PC-3 (cell line): ENCODE data around the gene GCG. TPM values are rescaled to one million over a fixed set of nuclear protein-coding genes. Genes with fewer than 3 reads are reported as not detected.

Experiments
- ATAC-seq: fragments of 200-7000 bp; cut with Tn5 transposase; 2 replicates; pipeline ENCODE4 v1.9.1; 2020; ENCODE audit warnings: mild to moderate bottlenecking, moderate library complexity
- BruUV-seq: library from RNA; stranded (reverse); fragments of 400-500 nt; replicated peaks from 2 replicates; lab custom pipeline; 2021; lab: Mats Ljungman, UMichigan
- CTCF ChIA-PET: fragments of 300-600 bp; sonication (Branson Sonifier 250); formaldehyde crosslinking; loops from one replicate; lab custom pipeline; 2022; ENCODE audit warnings: antibody characterized with exemption; lab: Charles Lee
- POLR2A ChIA-PET: fragments of 300-600 bp; sonication (Branson Sonifier 250); formaldehyde crosslinking; loops from one replicate; lab custom pipeline; 2022; ENCODE audit warnings: antibody characterized with exemption; ENCODE audit not compliant: unreplicated experiment; lab: Charles Lee
- DNase-seq: peaks from one replicate; pipeline ENCODE4 v3.0.0-alpha.2; 2015
- H2AFZ ChIP-seq: fragments of 300-600 bp; sonication (generic); 2 replicates; pipeline ENCODE4 v1.6.0; 2016; ENCODE audit warnings: antibody characterized with exemption, low read length
- H3F3A ChIP-seq: fragments of 300-600 bp; sonication (generic); one replicate; pipeline ENCODE4 v1.6.0; 2017; ENCODE audit warnings: antibody characterized with exemption, low read length, control low read depth, mild to moderate bottlenecking; ENCODE audit not compliant: unreplicated experiment
- H3K27ac ChIP-seq: fragments of 300-600 bp; sonication (generic); 2 replicates; pipeline ENCODE4 v1.5.1; 2016; ENCODE audit warnings: mild to moderate bottlenecking, low read length
- H3K27me3 ChIP-seq: fragments of 300-600 bp; sonication (generic); 2 replicates; pipeline ENCODE4 v1.6.1; 2016; ENCODE audit warnings: low read length, mixed read lengths
- H3K36me3 ChIP-seq: fragments of 300-600 bp; sonication (generic); 2 replicates; pipeline ENCODE4 v1.6.1; 2016; ENCODE audit warnings: low read depth, mixed run types, low read length, mixed read lengths
- H3K4me1 ChIP-seq: fragments of 300-600 bp; sonication (generic); 2 replicates; pipeline ENCODE4 v1.5.1; 2016; ENCODE audit warnings: low read length; ENCODE audit not compliant: insufficient read depth
- H3K4me2 ChIP-seq: fragments of 300-600 bp; sonication (generic); 2 replicates; pipeline ENCODE4 v1.6.0; 2016; ENCODE audit warnings: low read length
- H3K4me3 ChIP-seq: fragments of 300-600 bp; sonication (generic); 2 replicates; pipeline ENCODE4 v1.5.1; 2016; ENCODE audit warnings: mild to moderate bottlenecking, low read length, mixed read lengths
- H3K79me2 ChIP-seq: fragments of 300-600 bp; sonication (generic); 2 replicates; pipeline ENCODE4 v1.6.1; 2017; ENCODE audit warnings: low read length, mixed read lengths
- H3K9ac ChIP-seq: fragments of 300-600 bp; sonication (generic); 2 replicates; pipeline ENCODE4 v1.6.0; 2016; ENCODE audit warnings: mild to moderate bottlenecking, low read length
- H3K9me2 ChIP-seq: fragments of 300-600 bp; sonication (generic); replicated peaks from 2 replicates; pipeline ENCODE4 v1.6.1; 2016; ENCODE audit warnings: mixed run types, low read length, mixed read lengths
- H3K9me3 ChIP-seq: fragments of 300-600 bp; sonication (generic); 2 replicates; pipeline ENCODE4 v1.6.1; 2016; ENCODE audit warnings: low read length, mixed read lengths
- H4K20me1 ChIP-seq: fragments of 300-600 bp; sonication (generic); 2 replicates; pipeline ENCODE4 v1.6.1; 2016; ENCODE audit warnings: low read length, mixed read lengths
- EZH2 ChIP-seq: fragments of 300-600 bp; sonication (generic); IDR thresholded peaks from one replicate; pipeline ENCODE4 v1.6.1; 2017; ENCODE audit warnings: antibody characterized with exemption, mild to moderate bottlenecking, low read length; ENCODE audit not compliant: unreplicated experiment
- EZH2phosphoT487 ChIP-seq: fragments of 300-600 bp; sonication (generic); IDR thresholded peaks from 2 replicates; pipeline ENCODE4 v1.6.1; 2018; ENCODE audit warnings: mild to moderate bottlenecking, antibody characterized with exemption, low read length, borderline replicate concordance
- intact Hi-C: fragments of 100-400 bp; cut with micrococcal nuclease; formaldehyde crosslinking; loops from 2 replicates; pipeline ENCODE4 v1.9.0; 2023
- total RNA-seq: library from RNA; depleted of rRNA; stranded (reverse); fragments of >200 nt; gene quantifications from 2 replicates; pipeline ENCODE4 v1.2.3, GENCODE V29; 2014
- TF ChIP-seq, protein P1 (sequence below): fragments of 300-600 bp; sonication (generic); conservative IDR thresholded peaks from 2 replicates; pipeline ENCODE4 v1.5.1; 2017; ENCODE audit warnings: antibody characterized with exemption, low read depth, mild to moderate bottlenecking, low read length

Gene GCG
- total RNA-seq, 1 experiment from 2014 or later = not detected

DNA sequence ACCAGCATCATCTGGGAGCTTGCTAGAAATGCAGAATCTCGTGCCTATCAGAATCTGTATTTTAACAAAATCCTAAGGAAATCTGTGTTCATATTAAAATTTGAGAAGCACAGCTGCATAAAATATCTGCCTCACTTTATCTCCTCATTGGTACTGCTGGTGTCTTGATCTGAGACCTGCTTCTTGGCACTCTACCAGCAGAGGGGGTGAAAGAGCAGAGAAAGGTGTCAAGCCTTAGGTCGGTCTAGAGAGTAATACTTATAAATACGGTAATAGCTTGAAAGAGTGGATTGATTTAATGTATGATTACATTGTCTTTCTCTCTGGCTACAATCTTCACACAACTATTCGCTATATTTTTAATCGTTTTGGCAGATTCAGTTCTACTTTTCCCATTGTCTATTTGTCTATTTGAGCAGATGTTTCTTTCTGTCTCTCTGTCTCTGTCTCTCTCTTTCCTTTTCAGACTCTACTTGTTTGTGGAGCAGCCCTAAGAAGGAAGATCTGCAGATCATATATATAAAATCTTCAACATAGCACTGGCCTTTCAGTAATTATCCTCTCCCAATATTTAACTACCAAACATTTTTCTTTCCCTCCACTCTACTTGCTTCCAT, 1.7 kb upstream of the GCG start:
- DNase-seq = peak; percentile 81
- TF ChIP-seq EZH2 (no peak), EZH2phosphoT487 (no peak)
- TF ChIP-seq, protein P1, sequence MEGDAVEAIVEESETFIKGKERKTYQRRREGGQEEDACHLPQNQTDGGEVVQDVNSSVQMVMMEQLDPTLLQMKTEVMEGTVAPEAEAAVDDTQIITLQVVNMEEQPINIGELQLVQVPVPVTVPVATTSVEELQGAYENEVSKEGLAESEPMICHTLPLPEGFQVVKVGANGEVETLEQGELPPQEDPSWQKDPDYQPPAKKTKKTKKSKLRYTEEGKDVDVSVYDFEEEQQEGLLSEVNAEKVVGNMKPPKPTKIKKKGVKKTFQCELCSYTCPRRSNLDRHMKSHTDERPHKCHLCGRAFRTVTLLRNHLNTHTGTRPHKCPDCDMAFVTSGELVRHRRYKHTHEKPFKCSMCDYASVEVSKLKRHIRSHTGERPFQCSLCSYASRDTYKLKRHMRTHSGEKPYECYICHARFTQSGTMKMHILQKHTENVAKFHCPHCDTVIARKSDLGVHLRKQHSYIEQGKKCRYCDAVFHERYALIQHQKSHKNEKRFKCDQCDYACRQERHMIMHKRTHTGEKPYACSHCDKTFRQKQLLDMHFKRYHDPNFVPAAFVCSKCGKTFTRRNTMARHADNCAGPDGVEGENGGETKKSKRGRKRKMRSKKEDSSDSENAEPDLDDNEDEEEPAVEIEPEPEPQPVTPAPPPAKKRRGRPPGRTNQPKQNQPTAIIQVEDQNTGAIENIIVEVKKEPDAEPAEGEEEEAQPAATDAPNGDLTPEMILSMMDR = peak; percentile 87
- H3K4me3 ChIP-seq = no peak overlapping the region
- no peaks in the 10 kb centered on the region for H3K4me1 ChIP-seq
- H2AFZ ChIP-seq = no peak overlapping the region
- H3K9ac ChIP-seq = no peak overlapping the region
- no peak overlapping the region for H3K27ac ChIP-seq
- no peak overlapping the region for H3K4me2 ChIP-seq
- H3K79me2 ChIP-seq = no peaks in the 10 kb centered on the region
- H3K27me3 ChIP-seq = no peaks in the 10 kb centered on the region
- no peaks in the 10 kb centered on the region for H3K9me3 ChIP-seq
- CTCF ChIA-PET = interaction anchor here (0.6 to 1.2 kb wide), 3 partner anchors 43 to 144 kb away, joined by 3 to 15 read pairs (median 13); no protein-coding TSS in a partner anchor
- H3F3A ChIP-seq = no peaks in the 10 kb centered on the region
- no peaks in the 10 kb centered on the region for H3K36me3 ChIP-seq
- no TSS peak for BruUV-seq
- intact Hi-C loops = loop anchor here (1.0 to 2.0 kb wide), 3 partner anchors 59 to 145 kb away; no protein-coding TSS in a partner anchor
- no peaks in the 10 kb centered on the region for H3K9me2 ChIP-seq
- no peaks in the 10 kb centered on the region for H4K20me1 ChIP-seq
- POLR2A ChIA-PET = interaction anchor here (0.6 kb wide), 1 partner anchor 537 kb away, joined by 3 read pairs; no protein-coding TSS in a partner anchor
- ATAC-seq = peak; percentile 93

DNA sequence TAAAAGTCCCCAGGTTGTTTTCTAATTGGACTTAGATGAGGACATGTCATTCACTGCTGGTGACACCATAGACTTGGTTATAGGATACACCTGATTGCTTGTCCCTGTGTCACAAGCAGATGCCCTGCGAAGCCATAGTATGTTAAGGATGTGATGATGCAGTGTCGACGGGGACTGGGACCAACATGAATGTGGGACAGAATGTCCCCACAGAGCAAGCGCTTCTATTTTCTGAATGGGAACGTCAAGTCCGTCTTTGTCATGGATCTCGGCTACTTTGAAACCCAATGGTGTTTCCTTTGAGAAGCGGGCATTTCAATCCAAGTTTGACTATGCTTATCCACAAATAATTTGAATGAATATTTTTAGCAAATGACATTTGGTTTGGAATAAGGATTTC, 2.1 kb downstream of the GCG start:
- H3K27me3 ChIP-seq = no peaks in the 10 kb centered on the region

More for the DNA sequence above, 2.1 kb downstream of the GCG start:
- Histone ChIP-seq H3K9me2 (no peaks in the 10 kb centered on the region), H3K9me3 (no peaks in the 10 kb centered on the region), H3K4me2 (no peak overlapping the region), H3K79me2 (no peaks in the 10 kb centered on the region), H2AFZ (no peak overlapping the region), H3K4me3 (no peak overlapping the region), H3F3A (no peaks in the 10 kb centered on the region), H3K9ac (no peak overlapping the region), H4K20me1 (no peaks in the 10 kb centered on the region), H3K27ac (no peak overlapping the region), H3K36me3 (no peaks in the 10 kb centered on the region), H3K4me1 (peaks cover 13% of the 10 kb centered on the region)
- ATAC-seq (no peak), DNase-seq (no peak)
- TF ChIP-seq EZH2phosphoT487 (no peak), EZH2 (no peak)
- TF ChIP-seq, protein P1 = no peak
- intact Hi-C loops = no loop called here
- ChIA-PET POLR2A (no interaction called here), CTCF (no interaction called here)
- BruUV-seq = no TSS peak
